GM18873 (cell line): Measurements from ENCODE around the gene OSBPL3.

Source experiments
- ATAC-seq: cut with Tn5 transposase; IDR thresholded peaks from one replicate; pipeline ENCODE4 v1.9.1; 2021; ENCODE audit warnings: mild to moderate bottlenecking, moderate library complexity, moderate number of reproducible peaks; ENCODE audit not compliant: unreplicated experiment, low FRiP score

OSBPL3 gene

GRCh38 chr7:24750441-24751055 lies 229.4 kb downstream of the OSBPL3 start:
- no peak for ATAC-seq

GRCh38 chr7:24748521-24748920 lies 231.5 kb downstream of the OSBPL3 start:
- ATAC-seq: no peak
